HG03103 (cell line): ENCODE data around the gene SCLY.

Experiments used
- ATAC-seq: cut with Tn5 transposase; IDR thresholded peaks from one replicate; pipeline ENCODE4 v1.9.1; 2021; ENCODE audit warnings: low read depth; ENCODE audit not compliant: unreplicated experiment

The SCLY gene

DNA sequence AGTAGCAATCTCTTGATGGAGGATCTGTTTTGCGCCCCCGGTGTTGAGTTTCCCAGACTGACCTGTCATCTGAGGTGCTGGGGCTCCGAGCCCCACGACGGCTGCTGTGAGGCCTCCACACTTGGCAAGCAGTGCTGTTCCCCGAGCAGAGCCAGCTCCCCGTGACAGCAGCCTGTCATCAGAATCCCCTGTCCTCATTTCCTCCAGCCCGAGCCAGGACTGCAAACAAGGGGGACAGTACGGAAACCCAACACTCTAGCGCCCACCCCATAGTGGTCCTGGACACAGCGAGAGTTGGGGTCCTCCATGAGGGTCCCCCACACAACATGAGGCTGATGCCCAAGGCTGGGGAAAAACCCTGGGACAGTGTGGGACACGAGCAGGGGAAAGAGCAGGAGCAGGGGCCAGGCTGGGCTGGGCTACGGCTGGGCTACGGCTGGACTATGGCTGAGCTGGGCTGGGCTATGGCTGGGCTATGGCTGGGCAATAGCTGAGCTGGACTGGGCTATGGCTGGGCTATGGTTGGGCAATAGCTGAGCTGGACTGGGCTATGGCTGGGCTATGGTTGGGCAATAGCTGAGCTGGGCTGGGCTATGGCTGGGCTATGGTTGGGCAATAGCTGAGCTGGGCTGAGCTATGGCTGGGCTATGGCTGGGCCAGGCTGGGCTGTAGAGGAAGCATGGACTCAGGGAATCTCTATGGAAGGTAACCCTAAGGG, 76.2 kb downstream of the SCLY start:
- ATAC-seq: no peak

DNA sequence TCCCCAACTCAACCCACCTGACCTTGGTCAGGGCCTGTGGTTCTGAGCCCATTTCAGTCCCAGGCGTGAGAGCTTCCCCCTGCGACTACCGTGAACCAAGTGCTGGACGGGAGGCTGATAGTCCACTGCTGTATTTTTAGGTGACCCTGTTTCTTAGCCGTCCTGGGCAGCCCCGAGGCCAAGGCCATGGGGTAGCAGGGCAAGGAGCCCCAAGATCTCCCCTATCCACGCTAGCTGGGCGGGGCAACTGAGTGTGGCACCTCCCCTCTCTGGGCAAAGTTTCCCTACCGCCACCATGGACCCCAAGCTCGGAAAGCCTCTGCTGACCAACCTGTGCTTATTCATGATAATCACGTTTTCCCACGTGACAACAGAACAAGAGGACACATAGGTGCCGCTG, 77.1 kb downstream of the SCLY start:
- no peak for ATAC-seq

DNA sequence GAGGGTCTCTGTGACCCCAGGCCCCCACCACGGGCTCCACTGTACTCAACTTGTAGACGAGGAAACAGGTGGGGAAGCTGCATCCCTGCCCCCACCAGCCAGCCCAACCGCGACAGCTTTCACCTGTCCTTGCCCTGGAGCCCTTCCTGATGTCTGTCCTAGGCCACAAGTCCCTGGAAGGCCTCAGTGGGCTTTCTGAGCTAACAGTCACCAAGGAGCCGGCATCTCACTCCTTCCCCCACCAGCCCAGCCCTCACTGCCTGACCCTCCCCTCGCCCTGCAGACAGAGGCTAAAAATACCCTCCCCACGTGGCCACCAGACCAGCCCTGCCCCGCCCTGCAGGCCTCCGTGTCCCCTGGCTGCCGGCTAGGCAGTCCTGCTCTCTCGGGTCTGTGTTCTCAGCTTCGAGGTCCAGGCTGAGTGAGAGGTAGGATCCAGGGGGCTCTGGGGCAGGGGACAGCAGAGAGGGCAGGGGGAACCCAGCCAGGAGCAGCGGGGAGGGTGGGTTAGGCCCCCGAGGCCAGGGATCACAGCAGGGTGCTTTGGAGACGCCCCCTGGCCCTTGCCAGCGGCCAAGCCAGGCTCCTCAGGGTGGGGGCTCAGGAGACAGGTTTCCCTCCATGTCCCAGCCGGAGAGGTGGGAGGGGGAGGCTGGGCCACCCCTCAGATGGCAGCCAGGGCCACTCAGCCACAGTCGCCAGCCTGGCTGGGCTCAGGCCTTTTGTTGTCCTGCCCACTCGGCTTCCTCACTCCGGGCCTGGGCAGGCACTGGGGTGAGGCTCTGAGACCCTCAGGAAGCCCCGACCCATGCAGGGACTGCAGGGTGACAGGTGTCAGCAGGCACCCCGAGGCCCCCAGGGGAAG, 77.8 kb downstream of the SCLY start, which contains the start of gene KLHL30:
KLHL30 (plus strand) TSS at position 338 of the 865 bp plus-strand sequence. CDS start 2,087 bp downstream, outside the sequence.
- no peak for ATAC-seq

DNA sequence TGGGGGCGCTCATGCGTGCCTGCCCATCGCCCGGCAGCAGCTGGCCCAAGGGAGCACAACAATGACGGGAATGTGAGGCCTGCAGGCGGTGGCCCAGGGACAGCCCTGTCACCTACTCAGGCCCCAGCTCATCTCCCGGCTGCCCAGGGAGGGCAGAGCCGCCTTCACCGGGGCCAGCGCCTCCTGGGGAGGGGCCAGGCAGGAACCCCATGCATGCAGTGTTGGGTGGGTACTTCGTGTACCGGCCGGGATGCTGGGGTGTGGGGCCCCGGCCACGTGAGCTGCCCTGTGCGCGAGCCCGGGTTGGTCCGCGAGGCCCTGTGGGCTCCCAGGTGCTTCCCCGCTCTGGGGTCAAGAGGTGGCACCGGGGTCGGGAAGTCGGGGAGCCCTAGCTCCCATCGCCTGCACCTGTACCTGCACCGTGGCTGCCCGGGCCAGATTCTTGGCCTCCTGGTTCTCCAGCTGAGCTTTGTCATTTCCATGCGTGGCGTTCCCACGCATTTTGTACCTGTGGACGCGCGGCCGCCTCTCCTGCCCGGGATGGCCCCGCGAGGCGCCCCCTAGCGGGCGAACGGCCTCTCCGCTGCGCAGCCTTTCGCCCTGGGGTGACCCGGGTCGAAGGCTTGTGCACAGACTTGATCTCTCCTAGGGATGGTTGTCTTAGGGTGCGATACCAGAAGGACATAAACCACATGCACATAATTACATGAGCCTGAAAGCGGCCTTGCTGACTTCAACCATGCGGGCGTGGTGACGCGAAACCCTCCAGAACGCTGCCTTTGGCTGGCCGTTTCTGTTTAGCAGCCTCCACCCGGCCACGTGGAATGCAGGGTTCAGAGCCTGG, 78.6 kb downstream of the SCLY start:
- no peak for ATAC-seq

DNA sequence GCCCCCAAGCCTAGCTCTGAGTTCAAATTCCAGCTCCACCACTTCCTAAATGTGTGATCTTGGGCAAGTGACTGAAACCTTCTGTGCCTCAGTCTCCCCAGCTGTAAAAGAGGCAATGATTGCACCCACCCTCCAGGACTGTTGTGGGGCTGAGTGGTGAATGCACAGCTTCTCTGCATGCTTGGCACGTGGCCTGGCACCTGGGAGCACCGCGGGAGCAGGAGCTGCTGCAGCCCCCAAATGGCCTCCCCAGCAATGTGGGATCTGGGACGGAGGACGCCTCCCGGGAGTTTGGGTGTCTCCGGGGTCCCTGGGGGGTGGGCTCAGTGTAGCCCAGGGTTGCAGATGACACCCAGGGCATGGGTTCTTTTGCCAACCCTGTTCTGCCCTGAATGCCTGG, 79.2 kb downstream of the SCLY start:
- ATAC-seq: no peak

DNA sequence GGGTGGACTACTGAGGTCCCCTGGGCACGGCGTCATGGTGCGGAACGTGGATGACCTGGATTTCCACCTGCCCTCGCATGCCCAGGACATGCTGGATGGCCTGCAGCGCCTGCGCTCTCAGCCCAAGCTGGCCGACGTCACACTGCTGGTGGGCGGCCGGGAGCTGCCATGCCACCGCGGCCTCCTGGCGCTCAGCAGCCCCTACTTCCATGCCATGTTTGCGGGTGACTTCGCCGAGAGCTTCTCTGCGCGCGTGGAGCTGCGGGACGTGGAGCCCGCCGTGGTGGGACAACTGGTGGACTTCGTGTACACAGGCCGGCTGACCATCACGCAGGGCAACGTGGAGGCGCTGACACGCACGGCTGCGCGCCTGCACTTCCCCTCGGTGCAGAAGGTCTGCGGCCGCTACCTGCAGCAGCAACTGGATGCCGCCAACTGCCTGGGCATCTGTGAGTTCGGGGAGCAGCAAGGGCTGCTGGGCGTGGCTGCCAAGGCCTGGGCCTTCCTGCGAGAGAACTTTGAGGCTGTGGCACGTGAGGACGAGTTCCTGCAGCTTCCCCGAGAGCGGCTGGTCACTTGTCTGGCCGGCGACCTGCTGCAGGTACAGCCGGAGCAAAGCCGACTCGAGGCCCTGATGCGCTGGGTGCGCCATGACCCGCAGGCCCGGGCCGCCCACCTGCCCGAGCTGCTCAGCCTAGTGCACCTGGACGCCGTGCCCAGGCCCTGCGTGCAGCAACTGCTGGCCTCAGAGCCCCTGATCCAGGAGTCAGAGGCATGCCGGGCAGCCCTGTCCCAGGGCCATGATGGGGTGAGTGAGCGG, 80.1 kb downstream of the SCLY start:
- no peak for ATAC-seq

DNA sequence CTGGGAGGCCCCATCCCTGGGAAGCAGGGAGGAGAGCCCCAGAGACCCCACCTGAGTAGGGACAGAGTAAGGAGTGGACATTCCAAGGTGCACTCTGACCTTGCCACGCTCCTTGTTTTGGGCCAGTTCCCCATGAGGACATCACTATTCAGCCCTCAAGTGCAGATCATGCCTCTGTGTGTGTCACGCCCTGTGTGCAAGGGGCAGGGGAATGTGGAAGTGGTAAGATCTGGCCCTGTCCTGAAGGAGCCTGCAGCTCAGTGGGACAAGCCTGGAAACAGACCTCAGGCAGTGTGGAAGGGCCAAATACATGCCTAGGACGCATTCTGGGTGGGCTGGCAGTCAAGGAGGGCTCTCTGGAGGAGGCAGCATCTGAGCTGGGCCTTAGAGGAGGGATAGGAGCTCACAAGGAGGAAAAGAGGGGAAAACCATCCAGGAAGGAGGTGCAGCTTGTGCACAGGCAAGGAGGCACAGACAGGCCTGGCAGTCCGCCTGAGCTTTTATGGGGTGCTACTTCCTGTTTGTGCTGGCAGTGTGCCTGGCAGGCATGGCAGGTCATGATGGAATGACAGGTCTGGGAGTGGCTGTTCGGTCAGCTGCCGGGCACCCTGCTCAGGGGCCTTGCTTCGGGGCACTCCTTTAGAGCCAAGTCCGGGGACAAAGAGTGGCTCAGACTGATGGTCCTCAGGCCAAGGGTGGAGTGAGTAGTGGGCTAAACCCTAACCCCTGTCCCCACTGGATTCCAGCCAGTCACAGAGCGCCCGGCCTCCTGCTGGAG, 80.9 kb downstream of the SCLY start:
- ATAC-seq: no peak

DNA sequence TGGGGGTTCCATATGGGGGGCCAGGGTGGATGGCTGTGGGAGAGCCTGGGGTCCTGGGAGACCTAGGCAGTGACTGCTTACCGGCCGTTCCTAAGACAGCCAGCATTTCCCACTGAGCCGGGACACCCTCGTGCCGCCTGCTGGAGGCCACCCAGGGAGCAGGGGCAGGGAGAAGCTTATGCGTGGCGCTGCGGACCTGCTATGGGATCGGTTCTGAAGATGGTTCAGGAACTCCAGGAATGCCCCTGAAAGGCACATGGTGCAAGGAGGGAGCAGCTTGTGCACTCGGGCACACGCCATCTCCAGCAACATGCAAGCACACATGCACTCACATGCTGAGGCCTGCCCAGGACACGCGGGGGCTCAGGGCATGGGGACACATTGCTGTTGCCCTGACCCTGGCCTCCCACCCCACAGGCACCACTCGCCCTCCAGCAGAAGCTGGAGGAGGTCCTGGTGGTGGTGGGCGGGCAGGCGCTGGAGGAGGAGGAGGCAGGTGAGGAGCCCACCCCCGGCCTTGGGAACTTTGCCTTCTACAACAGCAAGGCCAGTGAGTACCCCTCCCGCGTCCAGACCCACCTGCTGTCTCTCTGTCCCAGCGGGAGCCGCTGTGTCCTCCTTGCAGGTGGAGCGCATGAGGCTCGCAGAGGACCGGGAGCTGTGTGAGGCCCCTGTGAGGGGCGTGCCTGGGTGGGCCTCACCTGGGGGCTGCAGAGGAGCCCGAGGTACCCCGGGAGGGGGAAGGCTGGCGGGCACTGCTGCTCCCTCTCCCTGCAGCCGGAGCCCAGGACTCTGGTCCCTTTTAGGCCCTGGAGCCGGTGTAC, 81.8 kb downstream of the SCLY start:
- ATAC-seq: no peak

DNA sequence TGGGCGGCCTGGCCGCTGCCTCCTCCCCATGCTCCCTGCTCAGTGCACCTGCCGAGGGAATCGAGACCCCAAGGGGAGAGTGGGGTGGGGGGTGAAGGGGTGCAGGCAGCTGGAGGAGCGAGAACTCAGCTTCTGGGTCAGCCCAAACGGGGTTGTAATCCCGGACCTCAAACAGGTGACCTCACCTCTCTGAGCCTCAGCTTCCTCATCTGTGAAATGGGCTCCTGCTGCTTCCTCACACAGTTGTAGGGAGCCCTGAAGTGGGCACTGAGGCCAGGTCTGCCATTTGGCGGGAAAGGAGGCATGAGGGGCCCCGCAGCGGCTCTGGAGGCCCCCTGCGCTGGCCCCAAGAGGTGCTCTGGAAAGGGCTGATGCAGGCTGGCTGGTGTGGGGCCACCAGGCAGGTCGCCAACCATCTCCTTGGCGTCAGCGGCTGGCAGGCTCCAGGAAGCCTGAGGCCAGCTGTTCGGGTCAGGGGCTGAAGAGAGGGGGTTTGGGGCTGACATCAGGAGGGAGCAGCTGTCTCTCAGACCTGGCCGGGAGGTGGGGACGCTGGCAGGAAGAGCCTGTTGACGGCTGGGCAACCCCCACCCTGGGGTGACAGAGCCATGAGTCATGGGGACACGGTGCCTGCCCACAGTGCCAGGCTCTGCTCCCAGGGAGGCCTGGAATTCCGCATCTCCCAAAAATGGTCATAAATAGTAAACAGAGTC, 82.6 kb downstream of the SCLY start:
- ATAC-seq: no peak

DNA sequence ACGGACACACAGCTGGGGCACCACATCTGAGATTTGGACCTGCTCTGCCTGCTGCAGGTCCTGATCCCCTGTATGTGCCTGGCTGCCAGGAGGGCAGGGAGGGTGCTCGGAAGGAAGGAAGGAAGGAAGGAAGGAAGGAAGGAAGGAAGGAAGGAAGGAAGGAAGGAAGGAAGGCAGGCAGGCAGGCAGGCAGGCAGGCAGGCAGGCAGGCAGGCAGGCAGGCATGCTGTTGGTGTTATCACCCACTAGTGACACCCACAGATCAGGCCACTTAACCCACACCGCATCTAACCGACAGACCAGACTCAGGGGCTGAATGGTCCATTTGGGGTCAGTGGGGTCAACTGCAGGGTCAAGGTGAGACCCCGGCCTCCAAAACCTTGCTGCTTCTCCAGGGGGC, 83.5 kb downstream of the SCLY start:
- no peak for ATAC-seq

DNA sequence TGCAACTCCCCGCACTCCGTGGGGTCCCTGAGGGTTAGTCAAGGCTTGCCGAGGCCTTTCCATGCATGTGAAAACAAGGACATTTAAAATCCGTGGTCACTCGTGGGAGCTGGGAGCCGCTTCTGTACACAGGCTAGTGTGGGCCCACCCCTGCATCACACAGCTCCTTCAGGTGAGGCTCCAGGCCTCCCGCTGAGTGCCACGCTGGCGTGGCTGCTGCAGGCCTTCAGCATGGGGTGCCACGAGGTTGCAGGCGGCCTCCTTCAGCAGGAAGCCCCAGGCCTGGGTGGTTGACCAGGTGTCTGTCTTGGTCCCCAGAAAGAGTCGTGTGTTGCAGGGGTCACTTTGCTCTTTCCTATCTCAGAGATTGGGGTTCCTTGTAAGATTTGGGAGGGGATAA, 84.2 kb downstream of the SCLY start:
- ATAC-seq: no peak

DNA sequence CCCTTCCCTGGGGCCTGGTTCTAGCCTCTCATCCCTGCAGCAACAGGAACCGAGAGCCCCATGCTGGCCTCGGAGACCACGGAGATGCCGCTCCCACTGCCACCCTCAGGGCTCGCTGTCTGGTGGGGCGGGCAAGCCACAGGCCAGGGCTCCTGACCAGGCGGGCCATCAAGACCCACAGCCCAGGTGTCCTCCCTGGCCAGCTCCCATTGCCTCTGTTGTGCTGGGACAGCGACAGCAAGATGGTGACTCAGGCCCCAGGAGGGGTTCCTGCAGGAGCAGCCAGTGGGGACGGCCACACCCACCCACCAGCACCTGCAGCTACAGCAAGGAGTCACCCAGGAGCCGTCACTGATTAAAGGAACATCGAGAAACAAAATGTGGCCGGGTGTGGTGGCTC, 85.0 kb downstream of the SCLY start:
- ATAC-seq: no peak

DNA sequence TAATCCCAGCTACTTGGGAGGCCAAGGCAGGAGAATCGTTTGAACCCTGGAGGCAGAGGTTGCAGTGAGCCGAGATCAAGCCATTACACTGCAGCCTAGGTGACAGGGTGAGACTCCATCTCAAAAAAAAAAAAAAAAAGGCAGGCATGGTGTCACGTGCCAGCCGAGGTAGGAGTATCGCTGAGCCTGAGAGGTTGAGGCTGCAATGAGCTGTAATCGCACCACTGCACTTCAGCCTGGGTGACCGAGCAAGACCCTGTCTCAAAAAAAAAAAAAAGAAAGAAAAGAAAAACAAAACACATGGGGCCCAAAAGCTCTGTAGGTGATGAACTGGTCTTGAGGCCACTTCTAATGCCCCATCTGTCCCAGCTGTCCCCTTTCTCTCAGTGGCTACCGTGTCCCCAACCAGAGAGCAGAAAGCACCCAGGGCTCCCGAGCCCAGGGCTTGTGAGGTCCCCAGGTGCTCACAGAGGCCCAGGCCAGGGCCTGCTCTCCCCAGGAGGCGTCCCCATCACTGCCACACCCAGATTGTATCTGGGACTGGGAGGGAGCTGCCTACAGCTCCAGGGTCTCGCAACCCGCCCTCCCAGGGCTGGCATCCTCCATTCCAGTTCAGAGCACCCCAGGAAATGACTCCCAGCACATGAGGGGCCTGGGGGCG, 86.2 kb downstream of the SCLY start:
- no peak for ATAC-seq

DNA sequence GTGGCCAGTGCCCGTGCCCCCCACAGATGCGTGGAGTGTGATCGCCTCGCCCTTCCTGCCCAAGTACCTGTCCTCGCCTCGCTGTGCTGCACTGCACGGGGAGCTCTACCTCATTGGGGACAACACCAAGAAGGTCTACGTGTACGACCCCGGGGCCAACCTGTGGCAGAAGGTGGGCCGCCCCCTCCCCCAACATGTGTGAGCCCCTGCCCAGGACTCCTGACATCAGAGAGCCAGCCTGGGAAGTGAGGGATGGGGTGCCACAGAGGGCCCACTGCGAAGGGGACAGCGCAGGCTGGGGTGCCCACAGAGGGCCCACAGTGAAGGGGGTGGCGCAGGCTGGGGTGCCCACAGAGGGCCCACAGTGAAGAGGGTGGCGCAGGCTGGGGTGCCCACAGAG, 88.2 kb downstream of the SCLY start:
- ATAC-seq: no peak
